ENCODE data around the gene CPD. TPM values are rescaled to one million over a fixed set of nuclear protein-coding genes. Genes with fewer than 3 reads are reported as not detected.

Gene CPD
- total and polyA plus RNA-seq, 9 of the 15 experiments (the other 6 are each of a cell fraction or from before 2014, with no cell fraction given), result 4.5 to 24.4 (median 20.4) TPM

- Histone ChIP-seq H3K9me1 (ENCODE audit: control insufficient read depth, insufficient read depth, low read length) (no peaks in the 10 kb centered on the region), H4K20me1 (replicated peaks; ENCODE audit: control insufficient read depth, insufficient read depth, low read length) (no peaks in the 10 kb centered on the region), H3K27ac (ENCODE audit: extremely low read depth, low read depth, low read length) (no peak overlapping the region), H3K9ac (ENCODE audit: insufficient read depth in 1 of 2, low read depth in 2 of 2, low read length in 2 of 2) (no peak overlapping the region), H3K79me2 (ENCODE audit: control insufficient read depth, insufficient read depth, low read length) (no peaks in the 10 kb centered on the region), H3K36me3 (ENCODE audit: control insufficient read depth, insufficient read depth, low read length) (no peaks in the 10 kb centered on the region), H3K4me1 (replicated peaks in 1 of 2; ENCODE audit: control insufficient read depth in 2 of 2, insufficient read depth in 2 of 2, low read length in 2 of 2) (no peaks in the 10 kb centered on the region), H3K9me3 (replicated peaks; ENCODE audit: control insufficient read depth, insufficient read depth, low read depth, low read length) (no peaks in the 10 kb centered on the region), H3K4me2 (ENCODE audit: insufficient read depth, low read length) (no peak overlapping the region), H2AFZ (ENCODE audit: low read depth, low read length) (no peak overlapping the region), H3K27me3 (ENCODE audit: control insufficient read depth in 2 of 2, insufficient read depth in 2 of 2, low read length in 2 of 2) (peaks cover 8 to 11% of the 10 kb centered on the region in 2 experiments; a peak in 3 of 5 replicates), H3K4me3 (no peak overlapping the region)
- no TSS peak for BruUV-seq (replicated peaks)
- no peak for ATAC-seq
- CTCF ChIA-PET (ENCODE audit: low intra/inter-chr PET ratio), result no interaction called here
- intact Hi-C loops (cut with micrococcal nuclease) (no loop called here), in situ Hi-C loops (cut with MboI) (no loop called here)
- DNase-seq (ENCODE audit: extremely low read depth in 1 of 4, low spot score in 3 of 4), result no peak
- FAIRE-seq, result no peak
- POLR2A ChIA-PET, result no interaction called here
- TF ChIP-seq ZFP91 (CRISPR knock-in tag; IDR thresholded peaks at IDR 0.05) (no peak), TFAP4 (CRISPR knock-in tag; IDR thresholded peaks at IDR 0.05; ENCODE audit: borderline replicate concordance) (no peak), MITF (IDR thresholded peaks at IDR 0.05) (no peak), ZNF347 (CRISPR knock-in tag; IDR thresholded peaks at IDR 0.05; ENCODE audit: low read depth) (no peak), ZKSCAN8 (CRISPR knock-in tag; IDR thresholded peaks at IDR 0.05) (no peak), GMEB1 (CRISPR knock-in tag; IDR thresholded peaks at IDR 0.05) (no peak), PHB (CRISPR knock-in tag; IDR thresholded peaks at IDR 0.05) (no peak), ZNF609 (CRISPR knock-in tag; IDR thresholded peaks at IDR 0.05; ENCODE audit: borderline replicate concordance) (no peak), CSDE1 (IDR thresholded peaks at IDR 0.05) (no peak), ZNF41 (CRISPR knock-in tag; conservative IDR thresholded peaks at IDR 0.05) (no peak)
Measured at GRCh38 chr17:30369995-30370394, 8.7 kb upstream of the CPD start.
